Esophagus muscularis mucosa (tissue), 4 donors: Measurements from ENCODE around the gene DOCK1. TPM values are rescaled to one million over a fixed set of nuclear protein-coding genes. Genes with fewer than 3 reads are reported as not detected.

Experiments
- DNase-seq: peaks from one replicate; pipeline ENCODE4 v3.0.0-alpha.2; 2017; ENCODE audit errors: extremely low spot score
- H3K27ac ChIP-seq, 4 donors: fragments of 200-600 bp; sonication (generic); replicated peaks in 1 of 4; 1 replicate in 3 of 4; 2 replicates in 1 of 4; pipeline ENCODE4 v1.5.1; 2016 to 2019; ENCODE audit warnings: mild to moderate bottlenecking in 1 of 4
- H3K27me3 ChIP-seq, 4 donors: fragments of 200-600 bp; sonication (generic); one replicate each; pipeline versions ENCODE4 v1.5.1 to v1.6.0; 2016 to 2019
- H3K36me3 ChIP-seq, 4 donors: fragments of 200-600 bp; sonication (generic); one replicate each; pipeline ENCODE4 v1.5.1; 2016 to 2019
- H3K4me1 ChIP-seq, 4 donors: fragments of 200-600 bp; sonication (generic); one replicate each; pipeline ENCODE4 v1.5.1; 2016 to 2019
- H3K4me3 ChIP-seq, 4 donors: fragments of 200-600 bp; sonication (generic); 1 replicate in 2 of 4; 2 replicates in 2 of 4; pipeline ENCODE4 v1.5.1; 2016 to 2019; ENCODE audit warnings: mild to moderate bottlenecking in 4 of 4, moderate library complexity in 1 of 4
- H3K9me3 ChIP-seq, 4 donors: fragments of 200-600 bp; sonication (generic); 1 replicate in 3 of 4; 2 replicates in 1 of 4; pipeline ENCODE4 v1.5.1; 2016 to 2019
- EP300 ChIP-seq: sonication (generic); formaldehyde crosslinking; IDR thresholded peaks from one replicate; pipeline ENCODE4 v1.6.1; 2017; ENCODE audit warnings: antibody characterized with exemption
- POLR2A ChIP-seq: fragments of 450-650 bp; IDR thresholded peaks from one replicate; pipeline ENCODE4 v1.6.1; 2017; ENCODE audit warnings: antibody characterized with exemption, moderate library complexity, mild to moderate bottlenecking, low read depth
- POLR2AphosphoS5 ChIP-seq, 2 donors: sonication (generic); formaldehyde crosslinking; IDR thresholded peaks; one replicate each; pipeline ENCODE4 v1.6.1; 2017; ENCODE audit warnings: antibody characterized with exemption in 2 of 2
- WGBS: methylation state at CpG from one replicate; pipeline ENCODE4 v1.1.5; 2018; 5-methylcytosine and 5-hydroxymethylcytosine counted together
- intact Hi-C: fragments of 100-400 bp; cut with DNase I; formaldehyde crosslinking; loops from one replicate; pipeline ENCODE4 v1.15.1; 2023
- total RNA-seq, 4 donors: library from RNA; depleted of rRNA; stranded (reverse); fragments of >200 nt; gene quantifications; one replicate each; pipeline versions ENCODE4 v1.1.0 to v1.2.1, GENCODE V29; 2016
- TF ChIP-seq, protein P1 (sequence below), 3 experiments: fragments of 200-600 bp in 2 of 3; fragments of 450-650 bp in 1 of 3; sonication (generic) in 2 of 3; IDR thresholded peaks; one replicate each; pipeline ENCODE4 v1.5.1; 2017 to 2019; ENCODE audit warnings: antibody characterized with exemption in 3 of 3, mild to moderate bottlenecking in 2 of 3, moderate library complexity in 1 of 3

DOCK1 gene
- total RNA-seq, 4 donors from 2014 or later = 41.4 to 60.3 (median 55.3) TPM

DNA sequence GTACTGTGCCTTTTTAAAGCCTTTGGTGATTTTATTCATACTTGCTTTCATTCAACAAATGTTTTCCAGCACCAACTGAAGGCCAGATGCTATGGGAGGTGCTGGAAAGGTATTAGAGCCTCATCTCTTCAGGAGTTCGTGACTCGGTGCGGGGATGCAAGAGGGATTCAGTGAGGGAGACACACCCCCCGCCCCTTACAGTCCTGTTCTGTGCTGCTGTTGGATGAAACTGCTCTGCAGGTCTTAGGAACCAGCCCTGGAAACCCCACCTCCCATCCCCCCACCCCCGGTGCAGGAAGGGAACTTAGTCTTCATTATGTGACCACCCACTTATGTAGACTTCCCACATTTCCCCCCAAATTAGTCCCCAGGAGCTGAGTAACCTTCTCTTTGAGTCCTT, 180.7 kb downstream of the DOCK1 start:
- H3K4me1 ChIP-seq = no peaks in the 10 kb centered on the region
- DNase-seq = no peak
- no peaks in the 10 kb centered on the region for H3K9me3 ChIP-seq
- 100% methylated on average over 4 of the region's 5 CpGs for WGBS
- H3K36me3 ChIP-seq = peaks cover 0 to 39% (median 22%) of the 10 kb centered on the region in 4 donors
- H3K27me3 ChIP-seq = no peaks in the 10 kb centered on the region
- no peak for TF ChIP-seq POLR2AphosphoS5 (IDR thresholded peaks at IDR 0.05)
- TF ChIP-seq POLR2A = no peak
- TF ChIP-seq EP300 = no peak
- TF ChIP-seq, protein P1, sequence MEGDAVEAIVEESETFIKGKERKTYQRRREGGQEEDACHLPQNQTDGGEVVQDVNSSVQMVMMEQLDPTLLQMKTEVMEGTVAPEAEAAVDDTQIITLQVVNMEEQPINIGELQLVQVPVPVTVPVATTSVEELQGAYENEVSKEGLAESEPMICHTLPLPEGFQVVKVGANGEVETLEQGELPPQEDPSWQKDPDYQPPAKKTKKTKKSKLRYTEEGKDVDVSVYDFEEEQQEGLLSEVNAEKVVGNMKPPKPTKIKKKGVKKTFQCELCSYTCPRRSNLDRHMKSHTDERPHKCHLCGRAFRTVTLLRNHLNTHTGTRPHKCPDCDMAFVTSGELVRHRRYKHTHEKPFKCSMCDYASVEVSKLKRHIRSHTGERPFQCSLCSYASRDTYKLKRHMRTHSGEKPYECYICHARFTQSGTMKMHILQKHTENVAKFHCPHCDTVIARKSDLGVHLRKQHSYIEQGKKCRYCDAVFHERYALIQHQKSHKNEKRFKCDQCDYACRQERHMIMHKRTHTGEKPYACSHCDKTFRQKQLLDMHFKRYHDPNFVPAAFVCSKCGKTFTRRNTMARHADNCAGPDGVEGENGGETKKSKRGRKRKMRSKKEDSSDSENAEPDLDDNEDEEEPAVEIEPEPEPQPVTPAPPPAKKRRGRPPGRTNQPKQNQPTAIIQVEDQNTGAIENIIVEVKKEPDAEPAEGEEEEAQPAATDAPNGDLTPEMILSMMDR (IDR thresholded peaks at IDR 0.05) = no peak
- no peak overlapping the region for H3K27ac ChIP-seq
- no peak overlapping the region for H3K4me3 ChIP-seq
- intact Hi-C loops = no loop called here

DNA sequence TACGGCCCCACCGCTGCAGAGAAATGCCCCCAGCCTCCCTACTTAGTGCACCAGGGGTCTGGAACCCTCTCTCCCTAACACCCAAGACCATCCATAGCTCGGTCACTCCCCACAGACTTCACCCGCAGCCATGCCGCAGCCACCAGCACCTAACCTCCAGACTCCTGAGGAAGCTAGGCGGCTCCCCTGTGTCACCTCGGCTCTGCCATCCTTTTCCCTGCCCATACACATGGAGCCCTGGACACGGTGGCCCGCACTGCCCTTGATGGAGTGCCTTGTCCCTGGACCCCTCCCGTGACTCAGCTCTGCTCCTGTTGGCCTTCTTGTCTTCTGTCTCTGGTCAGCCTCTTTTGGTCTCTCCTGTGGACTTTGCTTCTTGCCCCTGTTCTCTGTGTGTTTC, 183.7 kb downstream of the DOCK1 start:
- intact Hi-C loops = no loop called here
- 96% methylated on average over 8 of the region's 10 CpGs for WGBS
- H3K4me3 ChIP-seq = no peak overlapping the region

DNA sequence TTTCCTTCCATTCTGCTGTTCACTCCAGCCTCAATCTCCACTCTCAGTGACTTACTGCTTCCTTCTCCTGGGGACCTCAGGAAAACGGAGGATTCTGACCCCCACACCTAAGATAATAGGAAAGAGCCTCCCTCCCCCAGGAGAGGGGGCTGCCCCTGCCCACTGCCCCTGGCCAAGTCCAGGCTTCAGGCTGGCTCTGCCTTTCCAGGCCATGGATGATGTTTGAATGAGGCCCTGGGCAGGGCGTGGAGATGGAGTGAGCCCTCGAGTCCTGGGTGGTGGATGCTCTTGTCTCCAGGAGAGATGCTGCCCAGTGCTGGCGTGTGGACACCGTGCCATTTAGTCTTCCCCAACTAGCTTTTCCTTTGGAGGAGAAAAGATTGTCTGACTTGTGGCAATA, 184.2 kb downstream of the DOCK1 start:
- 91% methylated on average over 5 of the region's 5 CpGs for WGBS
- H3K27ac ChIP-seq = no peak overlapping the region
- H3K9me3 ChIP-seq = no peaks in the 10 kb centered on the region
- peaks cover 0 to 44% (median 15%) of the 10 kb centered on the region in 4 donors for H3K36me3 ChIP-seq
- intact Hi-C loops = no loop called here
- DNase-seq = no peak
- no peaks in the 10 kb centered on the region for H3K4me1 ChIP-seq
- TF ChIP-seq POLR2A (no peak), POLR2AphosphoS5 (IDR thresholded peaks at IDR 0.05) (no peak), EP300 (no peak)
- TF ChIP-seq, protein P1 (IDR thresholded peaks at IDR 0.05) = no peak
- no peaks in the 10 kb centered on the region for H3K27me3 ChIP-seq
- H3K4me3 ChIP-seq = no peak overlapping the region

More for the DNA sequence above, 183.7 kb downstream of the DOCK1 start:
- H3K4me1 ChIP-seq = no peaks in the 10 kb centered on the region
- TF ChIP-seq POLR2A (no peak), EP300 (no peak), POLR2AphosphoS5 (IDR thresholded peaks at IDR 0.05) (no peak)
- TF ChIP-seq, protein P1 (IDR thresholded peaks at IDR 0.05) = no peak
- H3K9me3 ChIP-seq = no peaks in the 10 kb centered on the region
- no peak overlapping the region for H3K27ac ChIP-seq
- DNase-seq = no peak
- H3K36me3 ChIP-seq = peaks cover 0 to 44% (median 14%) of the 10 kb centered on the region in 4 donors
- H3K27me3 ChIP-seq = no peaks in the 10 kb centered on the region

DNA sequence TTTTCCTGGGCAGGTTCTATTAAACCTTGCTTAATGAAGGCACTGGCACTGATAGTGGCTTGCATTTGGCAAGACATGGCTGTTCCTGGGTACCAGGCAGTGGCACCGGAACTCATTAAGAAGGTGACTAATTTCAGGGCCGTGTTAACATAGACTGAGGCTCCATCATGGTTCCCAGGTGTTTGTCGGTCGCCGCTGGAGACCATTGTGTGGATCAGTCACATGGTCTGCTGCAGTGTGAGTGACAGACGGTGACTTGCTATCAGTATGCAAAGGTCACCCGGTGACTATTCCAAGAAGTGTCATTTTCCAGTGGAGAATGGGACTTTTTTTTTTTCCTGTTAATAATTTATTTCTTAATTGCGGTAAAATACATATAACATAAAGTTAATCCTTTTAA, 184.9 kb downstream of the DOCK1 start:
- Histone ChIP-seq H3K27ac (no peak overlapping the region), H3K4me3 (no peak overlapping the region), H3K4me1 (no peaks in the 10 kb centered on the region), H3K9me3 (no peaks in the 10 kb centered on the region), H3K27me3 (no peaks in the 10 kb centered on the region), H3K36me3 (peaks cover 0 to 41% (median 18%) of the 10 kb centered on the region in 4 donors)
- over 99% methylated on average over 7 of the region's 8 CpGs for WGBS
- TF ChIP-seq, protein P1 (IDR thresholded peaks at IDR 0.05) = no peak
- TF ChIP-seq POLR2AphosphoS5 (IDR thresholded peaks at IDR 0.05) (no peak), EP300 (no peak), POLR2A (no peak)
- DNase-seq = no peak
- intact Hi-C loops = no loop called here

DNA sequence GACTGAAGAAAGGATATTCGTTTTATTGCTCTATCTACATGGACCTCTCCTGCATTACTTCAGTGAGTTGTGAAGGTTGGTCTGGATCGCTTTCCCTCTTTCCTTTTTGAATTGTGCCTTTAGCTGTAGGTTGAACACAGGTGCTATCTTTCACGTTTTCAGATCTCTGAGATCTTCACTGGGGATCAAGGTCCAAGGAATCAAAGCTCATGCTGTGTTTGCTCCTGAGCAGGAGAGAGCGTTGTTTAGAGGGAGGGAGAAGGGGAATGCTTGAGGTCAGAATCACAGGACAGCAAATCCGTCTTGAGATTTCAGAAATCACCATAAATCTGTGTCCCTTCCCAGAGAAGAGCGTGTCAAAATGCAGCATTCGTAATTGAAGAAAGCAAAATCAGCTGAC, 186.1 kb downstream of the DOCK1 start:
- H3K36me3 ChIP-seq = peaks cover 0 to 47% (median 21%) of the 10 kb centered on the region in 4 donors
- intact Hi-C loops = no loop called here
- no peak overlapping the region for H3K4me3 ChIP-seq
- H3K9me3 ChIP-seq = no peaks in the 10 kb centered on the region
- no peaks in the 10 kb centered on the region for H3K27me3 ChIP-seq
- H3K4me1 ChIP-seq = no peaks in the 10 kb centered on the region
- no peak for TF ChIP-seq EP300
- DNase-seq = no peak
- 96% methylated on average over 7 of the region's 7 CpGs for WGBS
- H3K27ac ChIP-seq = no peak overlapping the region
